GM12891 (cell line): ENCODE data around the gene ZNF148.

Experiments used
- PAX5 ChIP-seq: IDR thresholded peaks from 2 replicates; pipeline ENCODE4 v1.6.1; 2011; ENCODE audit warnings: low read length, moderate library complexity, mild to moderate bottlenecking; ENCODE audit not compliant: insufficient read depth, severe bottlenecking
- POLR2A ChIP-seq: IDR thresholded peaks from 2 replicates; pipeline ENCODE4 v1.6.1; 2011; ENCODE audit warnings: low read depth, low read length, control low read depth
- POLR2AphosphoS5 ChIP-seq: IDR thresholded peaks from 2 replicates; pipeline ENCODE4 v1.6.1; 2011; ENCODE audit warnings: low read depth, low read length, control low read depth
- POU2F2 ChIP-seq: IDR thresholded peaks from 2 replicates; pipeline ENCODE4 v1.6.1; 2011; ENCODE audit warnings: low read depth, mild to moderate bottlenecking, control low read depth, low read length, moderate library complexity
- SPI1 ChIP-seq: IDR thresholded peaks from 2 replicates; pipeline ENCODE4 v1.6.1; 2011; ENCODE audit warnings: low read depth, low read length, control low read depth
- TAF1 ChIP-seq: IDR thresholded peaks from 2 replicates; pipeline ENCODE4 v1.6.1; 2011; ENCODE audit warnings: low read depth, low read length, control low read depth

DNA sequence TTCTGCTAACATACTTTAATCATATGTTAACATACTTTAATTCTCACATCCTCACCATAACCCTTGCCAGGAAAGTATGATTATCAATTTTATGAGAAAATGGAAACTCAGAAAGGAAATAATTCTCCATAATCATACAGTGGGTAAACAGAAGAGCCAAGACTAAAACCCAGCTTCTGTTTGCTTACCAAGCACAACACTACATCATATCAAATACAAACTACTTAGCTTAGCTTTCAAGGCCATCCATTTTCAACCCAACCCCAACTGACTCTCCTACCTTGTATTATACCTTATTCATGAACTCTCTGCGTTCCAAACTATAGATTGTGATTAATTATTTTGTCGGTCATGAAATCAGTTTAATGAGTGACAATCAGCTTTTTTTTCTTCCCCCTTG, 9.0 kb downstream of the ZNF148 start:
- TF ChIP-seq POLR2AphosphoS5, result no peak
- TF ChIP-seq POU2F2, result no peak
- TF ChIP-seq POLR2A, result no peak
- TF ChIP-seq SPI1, result no peak
- TF ChIP-seq TAF1, result no peak
- TF ChIP-seq PAX5, result no peak
